GM12878 (cell line): Measurements from ENCODE around the gene TMEM138. TPM values are rescaled to one million over a fixed set of nuclear protein-coding genes. Genes with fewer than 3 reads are reported as not detected.

Experiments
- BRCA1 ChIP-seq: IDR thresholded peaks from 2 replicates; pipeline ENCODE4 v1.6.1; 2011; ENCODE audit warnings: low read depth, low read length, improper control_type of control experiment
- CEBPZ ChIP-seq: fragments of 150-350 bp; IDR thresholded peaks from 2 replicates; pipeline ENCODE4 v1.6.1; 2016; ENCODE audit warnings: low read depth, low read length
- HCFC1 ChIP-seq: fragments of 150-350 bp; IDR thresholded peaks from 2 replicates; pipeline ENCODE4 v1.6.1; 2014; ENCODE audit warnings: low read length
- HDAC6 ChIP-seq: fragments of 200-600 bp; sonication (generic); IDR thresholded peaks from one replicate; pipeline ENCODE4 v1.8.0; 2017; ENCODE audit warnings: antibody characterized with exemption; ENCODE audit not compliant: unreplicated experiment
- IRF3 ChIP-seq: fragments of 450-650 bp; IDR thresholded peaks from 2 replicates; pipeline ENCODE4 v1.6.1; 2014; ENCODE audit warnings: mild to moderate bottlenecking
- KAT2A ChIP-seq: conservative IDR thresholded peaks from 2 replicates; pipeline ENCODE4 v1.6.1; 2011; ENCODE audit warnings: low read depth, low read length; ENCODE audit not compliant: control insufficient read depth
- MEF2A ChIP-seq: IDR thresholded peaks from 2 replicates; pipeline ENCODE4 v1.6.1; 2011; ENCODE audit warnings: low read depth, mild to moderate bottlenecking, low read length, moderate library complexity; ENCODE audit not compliant: insufficient read depth
- MTA2 ChIP-seq: fragments of 450-650 bp; IDR thresholded peaks from 2 replicates; pipeline ENCODE4 v1.6.1; 2016; ENCODE audit warnings: low read depth, mild to moderate bottlenecking, moderate library complexity
- NR2F1 ChIP-seq: fragments of 450-650 bp; conservative IDR thresholded peaks from 2 replicates; pipeline ENCODE4 v1.6.1; 2017; ENCODE audit warnings: mild to moderate bottlenecking
- POLR2AphosphoS5 ChIP-seq: IDR thresholded peaks from 2 replicates; pipeline ENCODE4 v1.6.1; 2011; ENCODE audit warnings: mild to moderate bottlenecking, low read length, inconsistent platforms
- RAD21 ChIP-seq: IDR thresholded peaks from 2 replicates; pipeline ENCODE4 v1.6.1; 2011; ENCODE audit warnings: mild to moderate bottlenecking, low read depth, low read length, moderate library complexity; ENCODE audit not compliant: insufficient read depth
- RELA ChIP-seq: fragments of 450-650 bp; IDR thresholded peaks from 2 replicates; pipeline ENCODE4 v1.8.0; 2014; ENCODE audit warnings: borderline replicate concordance; ENCODE audit not compliant: partially characterized antibody
- REST ChIP-seq: IDR thresholded peaks from 2 replicates; pipeline ENCODE4 v1.6.1; 2012; ENCODE audit warnings: mild to moderate bottlenecking, low read depth, low read length
- RFX5 ChIP-seq: IDR thresholded peaks from 2 replicates; pipeline ENCODE4 v1.6.1; 2011; ENCODE audit warnings: low read depth, low read length, improper control_type of control experiment
- SMC3 ChIP-seq: IDR thresholded peaks from 2 replicates; pipeline ENCODE4 v1.6.1; 2011; ENCODE audit warnings: low read length, improper control_type of control experiment, borderline replicate concordance
- STAT3 ChIP-seq: IDR thresholded peaks from 2 replicates; pipeline ENCODE4 v1.6.1; 2011; ENCODE audit warnings: low read depth, low read length, improper control_type of control experiment
- USF2 ChIP-seq: IDR thresholded peaks from 2 replicates; pipeline ENCODE4 v1.6.1; 2011; ENCODE audit warnings: low read depth, low read length, improper control_type of control experiment, borderline replicate concordance
- YBX1 ChIP-seq: fragments of 450-650 bp; IDR thresholded peaks from 2 replicates; pipeline ENCODE4 v1.6.1; 2016; ENCODE audit warnings: antibody characterized with exemption
- ZBTB4 ChIP-seq: fragments of 450-650 bp; formaldehyde crosslinking; IDR thresholded peaks from 2 replicates; pipeline ENCODE4 v1.4.0; 2022; ENCODE audit warnings: mild to moderate bottlenecking, moderate library complexity
- polyA plus RNA-seq, 11 experiments: library from polyadenylated mRNA; depleted of rRNA in 4 of 11; unstranded in 6 of 11; stranded (reverse) in 5 of 11; fragments of >200 nt; fragmentation: Nextera tagmentation in 4 of 11; fragmentation: Illumina TruSeq in 1 of 11; extraction: Ambion mirVana in 4 of 11; extraction: Trizol in 1 of 11; gene quantifications; 1 replicate in 1 of 11; 2 replicates in 10 of 11; pipeline versions ENCODE4 v1.2.1 to v1.2.3, GENCODE V29; 2011 to 2016; ENCODE audit warnings: inconsistent platforms in 2 of 11, missing spikeins in 2 of 11, low read depth in 1 of 11
- total RNA-seq, 4 experiments: library from RNA; depleted of rRNA in 3 of 4; stranded (reverse); fragments of >200 nt in 3 of 4; fragmentation: Illumina TruSeq in 1 of 4; extraction: Trizol in 1 of 4; gene quantifications; 2 replicates each; pipeline versions ENCODE4 v1.2.1 to v1.2.3, GENCODE V29; 2013 to 2021

The TMEM138 gene
- total and polyA plus RNA-seq, 10 of the 15 experiments (the other 5 are each of a cell fraction or from before 2014, with no cell fraction given): 28.5 to 116 (median 73.4) TPM

GRCh38 chr11:61370349-61371005 is 8.3 kb downstream of the TMEM138 start (continued):
- TF ChIP-seq IRF3 (no peak), MTA2 (no peak), RFX5 (no peak), KAT2A (no peak), POLR2AphosphoS5 (no peak), YBX1 (no peak), STAT3 (no peak), RAD21 (no peak), BRCA1 (no peak), SMC3 (no peak), MEF2A (no peak), HDAC6 (no peak), REST (no peak), NR2F1 (peak; percentile 28; the same call in 1 of the 2 replicates), ZBTB4 (no peak), CEBPZ (no peak), RELA (no peak), USF2 (no peak), HCFC1 (no peak)
